Stimulated activated CD8-positive, alpha-beta memory T cell treated with anti-CD3 and anti-CD28 coated beads, Interleukin-2, amount 100 ng/mL, for 48 hours (primary cell): ENCODE data around the gene ACY1.

Experiments
- DNase-seq, 2 donors: peaks; one replicate each; pipeline ENCODE4 v3.0.0-alpha.2; 2020; ENCODE audit warnings: low read depth in 2 of 2

ACY1 gene

DNA sequence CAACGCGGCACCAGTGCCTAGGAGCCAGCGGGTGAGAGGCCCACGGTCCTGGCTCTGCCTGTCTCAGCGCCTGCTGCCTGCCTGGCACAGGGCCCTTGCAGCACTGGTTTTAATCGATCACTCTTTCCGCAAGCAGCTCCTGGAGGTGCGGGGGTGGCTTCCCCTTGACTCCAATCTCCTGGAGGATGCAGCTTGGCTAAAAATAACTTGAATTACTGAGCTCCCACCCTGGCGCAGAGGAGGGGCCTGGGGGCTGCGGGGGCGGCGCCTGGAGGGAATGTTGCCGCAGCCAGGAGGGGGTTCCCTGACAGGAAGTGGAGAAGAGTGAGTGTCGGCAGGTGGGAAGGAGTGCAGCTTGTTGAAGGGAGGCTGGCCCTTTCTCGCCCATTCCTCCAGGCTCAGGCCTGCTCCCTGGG is 22.2 kb downstream of the ACY1 start:
- no peak for DNase-seq

DNA sequence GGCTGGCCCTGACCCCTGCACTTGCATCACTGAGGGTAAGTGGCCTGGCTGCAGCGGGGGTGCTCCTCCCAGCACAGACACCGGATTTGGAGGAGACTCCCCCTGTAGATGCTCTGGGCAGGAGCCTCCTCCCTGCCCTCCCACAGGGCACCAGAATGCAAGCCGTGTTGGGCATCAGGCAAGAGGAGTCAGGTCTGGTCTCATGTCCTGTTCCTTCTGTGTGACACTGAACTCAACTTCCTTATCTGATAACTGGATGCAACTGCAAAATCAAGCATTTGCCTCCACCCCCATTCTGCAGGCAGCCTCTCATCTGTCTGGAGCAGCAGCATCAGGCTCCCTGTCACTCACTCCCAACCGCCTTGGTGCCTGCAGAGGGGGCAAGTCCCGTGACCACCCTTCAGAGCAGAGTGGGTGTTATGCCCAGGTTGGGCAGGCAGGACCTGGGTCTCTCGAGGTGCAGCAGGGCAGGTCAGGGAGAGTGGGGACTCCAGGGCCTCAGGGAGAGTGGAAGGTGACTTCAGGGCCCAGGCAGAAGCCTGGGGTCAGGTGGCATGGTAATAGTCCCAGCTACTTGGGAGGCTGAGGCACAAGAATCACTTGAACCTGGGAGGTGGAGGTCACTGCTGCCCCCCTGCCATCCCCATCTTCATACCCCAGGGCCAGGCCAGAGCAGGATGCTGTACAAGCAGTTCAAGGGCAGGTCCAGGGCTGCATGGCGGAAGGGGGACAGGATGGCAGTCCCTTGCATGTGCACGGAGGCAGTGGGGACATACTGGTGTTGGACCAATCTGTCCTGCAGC is 22.9 kb downstream of the ACY1 start:
- no peak for DNase-seq

DNA sequence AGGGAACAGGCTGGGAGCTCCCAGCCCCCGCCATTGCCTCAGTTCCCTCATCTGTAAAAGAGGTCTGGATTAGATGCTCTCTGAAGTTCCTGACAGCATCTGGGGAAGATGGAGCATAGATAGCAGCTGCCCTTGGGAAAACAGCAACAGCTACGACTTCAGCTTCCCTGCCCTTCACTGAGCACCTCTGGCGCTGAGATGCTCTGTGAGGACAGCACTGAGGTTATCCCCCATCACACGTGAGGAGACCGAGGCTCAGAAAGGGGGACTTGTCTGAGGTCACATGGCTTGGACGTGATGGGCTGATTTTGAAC is 23.4 kb downstream of the ACY1 start:
- no peak for DNase-seq

DNA sequence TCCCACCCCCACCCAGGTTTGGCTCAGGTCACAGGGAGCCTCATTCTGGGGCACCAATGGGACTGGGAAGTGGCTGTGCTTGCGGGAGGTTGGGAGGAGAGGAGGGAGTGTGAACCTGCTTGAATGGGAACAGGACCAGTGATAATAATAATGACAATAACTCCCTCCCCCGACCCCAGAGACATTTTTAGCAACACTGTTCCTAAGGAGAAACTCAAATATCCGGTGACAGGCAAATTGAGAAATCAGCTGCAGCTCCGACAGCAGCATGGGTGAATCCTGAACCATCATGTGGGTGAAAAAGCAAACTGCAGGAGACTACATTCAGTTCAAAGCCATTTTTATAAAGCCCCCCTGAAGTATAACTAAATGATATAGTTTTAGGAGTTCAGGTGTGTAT is 24.0 kb downstream of the ACY1 start:
- DNase-seq, result no peak

GRCh38 chr3:52010431-52010830 is 27.1 kb downstream of the ACY1 start:
- DNase-seq, result no peak

DNA sequence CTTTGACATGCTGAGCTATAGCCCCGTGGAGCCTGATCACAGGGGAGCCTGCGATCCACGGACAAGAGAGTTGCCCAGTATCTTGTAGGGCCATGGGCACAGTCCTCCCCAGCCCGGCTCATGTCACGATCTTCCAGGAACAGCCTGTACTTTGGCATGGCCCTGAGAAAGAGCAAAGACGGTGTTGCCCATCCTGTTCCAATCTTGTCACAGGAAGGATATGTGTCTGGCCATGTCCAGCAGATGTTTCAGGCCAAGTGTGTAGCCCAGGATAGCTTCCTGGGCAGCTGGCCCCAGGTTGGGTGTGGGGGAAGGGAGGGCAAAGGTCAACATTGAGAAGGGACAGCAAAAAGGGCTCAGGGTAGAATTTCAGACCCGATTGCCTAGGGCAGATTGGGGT is 29.4 kb downstream of the ACY1 start:
- no peak for DNase-seq

DNA sequence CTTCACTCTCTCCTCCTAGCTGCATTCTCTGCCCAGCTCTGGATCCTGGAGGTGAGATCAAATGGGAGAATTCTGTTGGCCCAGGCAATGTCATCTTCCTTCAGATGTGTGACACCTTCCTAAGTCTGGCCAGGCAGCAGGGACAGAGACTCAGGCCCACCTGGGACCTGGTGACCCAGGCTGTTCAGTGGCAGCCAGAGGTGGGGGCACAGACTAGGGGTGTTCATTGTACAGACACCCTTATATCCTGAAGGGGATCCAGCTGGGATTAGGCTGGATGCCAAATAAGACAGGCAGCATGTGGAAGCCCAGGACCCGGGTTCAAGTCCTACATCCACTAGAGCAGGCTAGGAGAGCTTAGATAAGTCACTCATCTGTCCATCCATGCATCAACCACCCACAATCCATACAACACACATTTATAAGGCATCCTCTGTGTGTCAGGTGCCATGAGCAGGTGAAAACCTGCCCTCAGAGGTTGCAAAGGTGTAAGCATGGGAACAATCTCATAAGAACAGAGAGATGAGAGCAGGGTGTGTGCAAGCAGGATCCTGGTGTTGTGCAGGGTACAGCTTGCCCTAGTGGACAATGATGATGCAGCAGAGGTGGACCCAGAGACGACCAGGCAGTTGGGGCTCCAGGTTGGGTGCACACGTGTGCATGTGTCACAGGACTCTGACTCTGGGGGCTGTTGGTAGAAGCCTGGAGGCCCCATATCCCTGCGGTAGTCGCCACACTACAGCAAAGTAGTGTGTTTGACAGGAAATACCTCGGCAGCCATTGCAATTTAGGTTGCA is 30.7 kb downstream of the ACY1 start:
- no peak for DNase-seq

- no peak for DNase-seq
Measured at GRCh38 chr3:52014613-52015012, 31.3 kb downstream of the ACY1 start.

DNA sequence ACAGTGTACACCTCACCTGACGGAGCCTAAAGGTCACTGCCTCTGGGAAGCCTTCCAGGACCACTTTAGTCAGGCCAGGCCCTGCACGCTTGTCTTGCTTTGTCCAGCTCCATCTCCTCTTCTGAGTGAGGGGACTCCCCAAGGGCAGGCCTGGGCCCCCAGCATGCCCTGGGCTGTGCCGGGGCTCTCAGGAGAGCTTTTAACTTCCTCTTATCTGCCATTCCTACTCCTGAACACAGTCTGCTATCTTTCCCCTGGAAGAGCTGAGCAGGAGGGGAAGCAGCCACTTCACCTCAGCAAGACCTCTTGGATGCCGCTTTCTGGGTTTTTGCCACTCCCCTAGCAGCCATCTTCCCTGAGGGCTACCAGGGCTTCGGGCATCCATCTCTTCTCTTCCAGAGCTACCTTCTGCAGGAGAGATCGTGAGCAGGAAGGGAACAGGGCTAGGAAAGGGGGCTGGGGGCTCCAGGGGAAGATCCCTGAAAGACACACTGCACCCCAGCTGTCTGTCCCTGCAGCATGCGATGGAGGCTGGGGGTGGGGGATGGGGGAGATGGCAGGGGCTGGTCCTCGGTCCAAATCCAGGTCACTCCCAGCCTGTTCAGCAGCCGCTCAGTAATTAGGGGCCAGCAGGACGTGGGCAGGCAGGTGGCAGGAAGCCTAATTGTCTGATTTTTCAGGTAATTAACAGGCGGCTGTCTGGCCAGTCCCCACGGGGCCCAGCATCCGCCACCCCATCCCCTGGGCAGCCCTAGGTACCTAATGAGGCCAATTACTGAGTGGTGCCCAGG is 32.3 kb downstream of the ACY1 start:
- DNase-seq, result no peak

- no peak for DNase-seq
Measured at GRCh38 chr3:52017586-52017985, 34.3 kb downstream of the ACY1 start.

DNA sequence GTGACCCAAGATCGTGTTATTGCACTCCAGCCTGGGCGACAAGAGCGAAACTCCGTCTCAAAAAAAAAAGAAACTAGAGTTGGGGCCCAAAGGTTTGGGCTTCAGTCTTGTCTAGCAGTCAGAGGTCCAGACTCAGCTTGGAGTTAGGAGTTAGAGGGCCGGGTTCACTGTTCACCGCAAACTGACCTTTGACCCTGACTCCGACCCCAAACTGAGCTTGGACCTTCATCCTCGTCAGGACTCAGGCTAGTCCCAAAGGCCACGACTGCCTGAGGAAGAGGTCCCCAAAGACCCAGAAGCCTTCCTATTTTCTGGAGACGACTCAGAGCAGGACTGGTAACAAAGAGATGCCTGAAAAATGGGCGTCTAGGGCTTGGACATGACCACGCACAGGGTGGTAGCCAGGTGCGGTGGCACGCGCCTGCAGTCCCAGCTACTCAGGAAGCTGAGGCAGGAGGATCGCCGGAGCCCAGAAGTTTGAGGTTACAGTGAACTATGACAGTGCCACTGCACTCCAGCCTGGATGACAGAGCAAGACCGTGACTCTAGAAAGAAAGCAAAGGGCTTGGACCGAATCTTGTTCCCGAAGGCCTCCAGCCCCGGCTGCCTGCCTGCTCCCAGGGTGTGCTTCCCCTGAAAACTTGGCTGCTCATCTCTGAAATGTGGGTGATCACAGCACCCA is 35.1 kb downstream of the ACY1 start:
- no peak for DNase-seq

DNA sequence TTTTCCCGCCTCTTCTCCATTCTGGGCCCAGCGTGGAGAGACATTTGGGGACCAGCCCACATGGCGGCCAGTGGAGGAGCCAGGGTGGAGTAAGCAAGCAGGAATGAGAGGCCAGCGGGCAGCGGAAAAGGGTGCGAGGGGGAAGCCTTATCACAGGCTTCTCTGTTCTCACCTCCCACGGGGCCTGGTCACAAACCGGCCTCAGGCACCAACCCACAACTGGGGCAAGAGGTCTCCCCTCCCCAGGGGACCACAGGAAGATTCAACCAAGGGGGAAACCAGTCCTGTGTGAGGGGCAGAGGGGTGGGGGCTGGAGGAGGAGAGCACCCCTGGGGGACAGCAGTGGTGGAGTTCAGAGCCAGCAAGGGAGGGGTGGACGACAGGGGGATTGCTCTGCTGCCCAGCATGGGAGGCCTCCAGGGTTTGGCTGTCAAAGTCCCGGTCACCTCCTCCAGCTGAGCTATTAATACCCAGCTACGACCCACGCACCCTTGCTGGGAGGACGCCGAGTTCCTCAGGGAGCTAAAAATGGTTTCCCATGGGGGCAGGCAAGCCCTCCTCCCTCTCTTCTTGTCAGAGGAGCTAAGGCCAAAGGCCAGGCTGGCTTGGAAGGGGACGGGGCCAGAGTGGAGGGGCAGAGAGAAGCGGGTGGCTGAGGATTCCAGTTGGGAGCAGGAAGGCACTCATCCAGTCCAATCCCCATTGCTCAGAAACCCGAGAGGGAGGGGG is 36.2 kb downstream of the ACY1 start:
- no peak for DNase-seq

GRCh38 chr3:52020796-52021195 is 37.5 kb downstream of the ACY1 start:
- no peak for DNase-seq

- no peak for DNase-seq
Measured at GRCh38 chr3:52021489-52022268, 38.3 kb downstream of the ACY1 start.

DNA sequence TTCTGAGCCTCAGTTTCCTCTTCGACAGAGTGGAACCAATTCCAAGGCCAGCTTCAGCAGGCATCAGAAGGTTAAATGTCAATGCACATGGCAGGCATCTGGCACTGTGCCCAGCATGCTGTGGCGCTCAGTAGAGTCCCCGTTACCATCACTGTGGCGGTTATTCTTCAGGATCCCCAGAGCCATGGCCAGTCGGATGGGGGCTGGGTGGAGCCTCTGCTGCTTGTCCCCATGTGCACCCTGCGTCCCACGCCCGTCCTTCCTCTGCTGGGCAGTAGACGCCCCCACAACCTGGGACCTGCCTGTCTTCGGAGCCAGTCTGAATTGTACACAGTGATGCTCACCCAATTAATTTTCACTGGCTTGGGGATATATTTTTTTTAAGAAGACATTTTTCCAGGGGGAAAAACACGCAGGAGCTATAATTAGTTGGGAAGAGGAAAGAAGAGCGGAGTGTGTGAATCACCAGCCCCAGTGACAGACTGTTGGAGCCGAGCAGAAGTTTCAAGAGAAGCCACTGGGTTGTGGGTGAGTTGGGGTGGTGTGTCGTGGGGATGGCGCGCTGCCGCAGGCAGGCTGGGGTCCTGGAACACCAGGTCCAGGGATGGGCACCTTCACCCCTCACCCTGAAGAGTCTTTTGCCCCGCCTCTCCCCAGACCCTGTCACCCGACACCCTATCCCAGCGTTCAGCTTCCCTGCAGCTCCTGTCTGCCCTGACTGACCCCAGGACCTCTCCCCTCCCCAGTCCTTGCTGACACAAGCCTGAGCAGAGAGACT is 39.2 kb downstream of the ACY1 start:
- DNase-seq, result no peak

- DNase-seq, result no peak
Measured at GRCh38 chr3:52023101-52023770, 39.9 kb downstream of the ACY1 start.

GRCh38 chr3:52023860-52024764 is 40.8 kb downstream of the ACY1 start:
- DNase-seq, result no peak
